DMS153 treated with DMSO at 0.1 percent for 48 hours (cell line): ENCODE measurements around the gene LRIG1.

Source experiments
- DNase-seq: peaks from one replicate; lab custom pipeline; 2025; ENCODE audit not compliant: unreplicated experiment; lab: John Stamatoyannopoulos, UW

LRIG1 gene

DNA sequence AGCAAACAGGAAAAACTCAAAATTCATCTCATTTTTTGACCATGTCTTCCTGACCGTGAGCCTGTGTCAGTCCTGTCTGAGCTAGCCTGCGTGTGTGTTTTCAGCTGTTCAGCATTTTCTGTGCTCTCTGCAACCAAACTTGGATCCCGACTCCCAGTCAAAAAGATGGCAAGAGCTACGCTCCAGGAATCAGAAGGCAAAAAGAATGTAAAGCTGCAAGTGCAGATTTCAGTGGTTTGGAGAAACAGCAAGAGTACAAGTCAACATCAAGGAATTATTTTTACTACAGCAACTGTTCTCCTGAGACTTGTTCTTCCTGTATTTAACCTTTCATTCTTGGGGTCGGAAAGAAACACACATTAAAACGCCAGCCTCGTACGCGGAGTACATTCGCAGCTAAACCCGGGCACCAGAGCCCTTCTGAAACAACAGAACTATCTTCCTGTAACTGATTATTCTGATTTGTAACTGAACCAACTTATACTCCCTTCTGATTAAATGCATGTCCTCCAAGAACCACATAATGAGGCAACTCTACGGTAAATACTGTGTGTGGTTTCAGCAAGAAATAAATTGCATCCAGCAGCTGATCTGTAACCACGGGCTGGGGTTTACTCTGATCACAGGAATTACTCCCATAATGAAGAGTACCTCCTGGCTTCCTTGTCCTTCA, 107.4 kb downstream of the LRIG1 start:
- DNase-seq: no peak

DNA sequence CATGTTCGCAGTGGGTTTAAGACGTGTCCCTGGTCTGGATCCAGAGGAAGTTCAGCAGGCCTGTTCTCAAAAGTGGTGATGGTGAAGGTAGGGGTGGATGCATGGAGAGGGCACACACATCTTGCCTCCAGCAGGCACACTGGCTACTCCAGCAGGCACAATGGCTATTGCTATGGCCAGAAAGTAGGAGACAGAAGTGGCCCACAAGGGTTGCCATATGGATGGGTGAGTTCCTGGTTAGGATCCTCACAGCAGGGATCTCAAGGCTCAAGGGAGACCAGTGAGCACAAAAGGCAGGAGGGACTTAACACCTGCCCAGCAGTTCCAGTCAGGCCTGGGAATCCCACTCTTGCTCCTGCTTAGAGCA, 107.9 kb downstream of the LRIG1 start:
- DNase-seq: no peak

DNA sequence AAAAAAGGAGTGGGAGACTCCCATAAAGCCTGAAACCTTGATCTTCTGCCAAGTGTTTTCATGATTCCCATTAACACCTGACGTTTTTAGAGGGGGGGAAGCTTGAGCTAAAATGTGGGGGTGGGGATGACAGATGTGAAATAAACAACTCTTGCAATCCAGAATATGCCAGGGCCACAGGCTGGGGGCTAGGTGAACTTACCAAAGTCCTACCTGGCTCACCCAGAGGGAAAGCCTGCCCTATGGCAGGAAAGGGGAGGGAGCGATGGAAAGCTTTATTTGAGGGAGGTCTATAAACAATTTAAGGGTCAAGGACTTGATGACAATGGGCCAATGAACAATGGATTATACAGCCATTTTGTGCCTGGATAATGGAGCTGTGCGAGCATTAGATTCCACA, 108.3 kb downstream of the LRIG1 start:
- no peak for DNase-seq

DNA sequence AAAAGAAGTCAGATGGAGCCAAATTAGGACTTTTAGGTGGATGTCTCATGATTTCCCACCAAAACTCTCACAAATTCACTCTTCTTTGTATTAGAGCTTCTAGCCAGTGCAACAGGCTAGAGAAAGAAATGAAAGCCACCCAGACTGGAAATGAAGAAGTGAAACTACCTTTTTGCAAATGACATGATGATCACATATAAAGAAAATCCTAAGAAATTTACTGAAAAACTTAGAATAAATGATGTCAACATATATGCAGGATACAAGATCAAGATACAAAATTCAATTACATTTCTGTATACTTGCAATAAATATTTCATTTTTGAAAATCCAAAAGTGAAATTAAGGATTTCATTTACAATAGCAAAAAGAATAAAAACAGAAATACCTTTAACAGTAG, 110.8 kb downstream of the LRIG1 start:
- DNase-seq: no peak

DNA sequence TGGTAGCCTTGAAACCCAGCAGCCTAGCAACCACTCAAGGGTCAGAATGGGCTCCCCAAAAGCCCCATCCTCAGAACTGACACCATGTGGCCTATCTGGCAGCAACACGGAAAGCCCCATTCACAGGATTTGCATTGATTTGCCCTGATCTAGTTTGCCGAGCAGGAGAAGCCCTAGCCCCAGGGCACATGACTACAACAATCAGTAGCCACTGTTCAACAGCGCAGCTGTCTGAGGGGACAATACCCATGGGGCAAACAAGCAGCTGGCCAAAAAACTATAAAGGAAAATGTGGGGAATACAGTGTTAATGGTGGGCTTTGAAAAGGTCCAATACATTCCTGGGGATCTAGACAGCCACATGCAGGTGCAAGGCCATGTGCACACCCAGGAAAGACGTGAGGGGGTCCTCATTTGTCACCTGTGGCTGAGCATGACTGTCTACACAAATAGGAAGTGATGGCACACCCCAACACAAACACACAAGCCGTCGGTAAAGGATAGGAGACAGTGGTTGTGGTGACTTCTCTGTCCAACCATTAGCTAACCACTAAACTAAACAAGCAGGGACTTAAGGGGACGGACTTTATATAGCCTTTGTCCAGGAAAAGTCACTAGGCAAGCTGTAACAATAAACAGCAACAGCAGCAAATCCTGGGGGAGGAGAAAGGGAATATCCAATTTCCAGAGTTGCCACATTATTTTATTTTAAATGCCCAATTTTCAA, 113.7 kb downstream of the LRIG1 start:
- no peak for DNase-seq

DNA sequence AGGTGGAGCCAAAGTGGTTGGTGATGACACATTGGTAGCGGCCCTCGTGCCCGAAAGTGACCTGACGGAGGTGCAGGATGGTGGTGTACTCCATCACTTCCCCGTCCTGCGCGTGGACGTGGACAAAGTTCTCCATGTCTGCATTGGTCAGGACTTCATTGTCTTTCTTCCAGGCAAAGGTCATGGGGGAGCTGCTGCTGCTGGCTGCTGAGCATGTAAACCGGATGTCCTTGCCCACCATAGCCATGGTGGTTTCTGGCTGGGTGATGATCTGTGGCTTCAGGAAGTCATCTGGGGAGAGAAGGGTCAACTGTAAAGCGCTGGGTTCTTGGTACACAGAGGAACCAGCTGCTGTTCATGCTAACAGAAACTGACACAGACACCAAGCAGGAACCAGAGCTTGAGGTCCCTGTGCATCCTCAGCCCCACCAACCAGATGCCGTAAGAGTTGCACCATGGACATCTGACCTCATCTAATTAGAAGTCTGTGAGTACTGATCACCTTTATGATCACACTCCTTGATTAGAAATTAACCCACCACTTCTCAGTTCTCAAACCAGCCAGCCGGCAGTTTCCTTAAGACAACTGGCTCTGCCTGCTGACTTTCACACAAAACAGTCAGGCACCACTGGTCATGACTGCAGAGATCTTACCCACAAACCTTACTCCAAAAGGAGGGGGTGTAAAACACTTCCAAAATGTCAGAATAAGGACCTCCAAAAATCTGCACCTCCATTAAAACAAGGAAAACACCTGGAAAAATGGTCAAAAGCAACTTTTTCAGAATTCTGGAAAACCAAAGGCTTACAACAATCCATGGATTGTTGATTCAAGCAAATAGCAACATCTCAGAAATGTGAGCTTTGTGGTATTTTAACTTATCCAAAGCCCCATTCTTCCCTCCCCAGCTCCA, 114.6 kb downstream of the LRIG1 start:
- no peak for DNase-seq

DNA sequence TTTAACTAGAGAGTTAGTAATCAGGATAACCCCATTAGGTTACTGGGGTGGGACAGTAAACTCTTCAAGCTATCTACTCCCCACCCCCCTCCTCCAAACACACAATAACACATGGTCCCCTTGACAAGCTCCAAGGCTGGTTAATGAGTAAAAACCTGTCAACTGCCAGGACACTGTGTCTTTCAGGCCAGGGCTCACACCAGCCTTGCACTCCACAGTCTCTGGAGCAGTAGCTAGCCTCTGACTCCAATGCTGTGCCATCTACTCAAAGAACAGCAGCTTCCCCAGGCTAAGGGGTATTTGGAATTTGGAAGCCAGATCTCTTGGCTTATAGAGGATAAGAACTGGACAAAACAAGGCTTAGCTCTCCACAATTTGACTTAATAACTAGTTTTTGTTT, 115.8 kb downstream of the LRIG1 start:
- DNase-seq: no peak

DNA sequence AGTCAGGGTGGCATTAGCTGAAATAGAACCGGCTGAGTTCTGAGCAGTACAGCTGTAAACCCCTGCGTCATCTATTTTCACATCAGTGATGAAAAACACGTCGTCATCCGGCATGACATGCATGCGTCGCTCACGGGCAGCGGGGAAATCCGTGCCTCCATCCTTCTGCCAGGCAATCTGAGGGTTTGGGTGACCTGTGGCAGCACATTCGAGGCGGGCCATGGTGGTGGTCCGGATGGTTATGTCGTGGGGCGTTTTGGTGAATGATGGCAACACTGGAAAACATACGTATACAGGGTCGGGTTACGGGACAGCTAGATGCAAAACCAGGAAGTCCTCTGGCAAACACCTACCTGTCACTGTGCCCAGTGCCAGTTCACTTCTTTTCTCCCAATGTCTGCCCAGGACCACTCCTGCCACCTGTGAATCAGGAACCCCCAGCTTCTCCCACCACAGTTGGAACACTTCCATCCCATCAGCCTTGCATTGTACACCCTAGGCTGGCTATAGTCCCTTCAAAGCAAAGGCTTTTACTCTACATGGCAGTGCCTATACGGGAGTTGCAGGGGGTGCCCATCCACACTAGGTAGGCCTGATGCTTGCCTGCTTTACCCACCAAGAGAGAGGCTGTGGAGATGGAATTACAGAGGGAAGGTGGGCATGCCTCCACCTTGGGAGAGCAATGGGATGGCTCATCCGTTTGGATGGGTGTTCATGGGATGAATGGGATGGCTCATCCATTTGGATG, 116.7 kb downstream of the LRIG1 start:
- no peak for DNase-seq

DNA sequence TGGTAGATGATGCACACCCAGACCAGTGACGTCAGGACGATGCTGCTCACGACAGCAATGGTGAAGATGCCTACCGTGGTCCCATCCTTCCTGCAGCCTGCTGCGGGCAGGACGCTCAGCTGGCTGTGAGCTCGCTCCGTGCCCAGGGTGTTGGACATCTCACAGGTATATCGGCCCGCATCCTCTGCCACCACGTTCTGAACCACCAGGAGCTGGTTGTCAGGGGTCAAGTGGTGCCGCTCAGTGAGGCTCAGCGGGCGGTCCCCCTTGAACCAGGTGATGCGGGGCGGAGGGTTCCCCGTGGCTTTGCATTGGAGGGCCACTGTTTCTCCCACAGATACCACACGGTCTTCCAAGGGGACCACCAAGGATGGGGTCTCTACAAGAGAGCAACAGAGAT, 117.8 kb downstream of the LRIG1 start:
- no peak for DNase-seq

DNA sequence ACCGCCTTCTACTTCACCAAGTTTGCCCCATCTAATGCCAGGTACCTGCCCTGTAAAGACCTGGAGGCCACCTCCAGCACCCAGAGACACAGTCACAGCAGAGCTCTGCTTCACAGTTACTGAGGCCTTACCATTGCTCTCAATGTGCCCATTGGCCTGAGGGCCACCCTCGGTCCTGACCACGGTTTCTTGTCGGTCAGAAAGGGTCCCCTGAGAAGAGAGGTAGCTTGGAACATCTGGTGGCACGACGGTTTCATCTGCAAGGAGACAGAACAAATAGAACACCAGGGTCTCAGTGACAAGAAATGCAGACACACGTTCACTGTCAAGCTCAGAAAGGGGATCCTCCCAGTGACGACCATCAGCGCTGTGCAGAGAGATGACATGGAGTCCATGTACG, 118.7 kb downstream of the LRIG1 start:
- DNase-seq: no peak

DNA sequence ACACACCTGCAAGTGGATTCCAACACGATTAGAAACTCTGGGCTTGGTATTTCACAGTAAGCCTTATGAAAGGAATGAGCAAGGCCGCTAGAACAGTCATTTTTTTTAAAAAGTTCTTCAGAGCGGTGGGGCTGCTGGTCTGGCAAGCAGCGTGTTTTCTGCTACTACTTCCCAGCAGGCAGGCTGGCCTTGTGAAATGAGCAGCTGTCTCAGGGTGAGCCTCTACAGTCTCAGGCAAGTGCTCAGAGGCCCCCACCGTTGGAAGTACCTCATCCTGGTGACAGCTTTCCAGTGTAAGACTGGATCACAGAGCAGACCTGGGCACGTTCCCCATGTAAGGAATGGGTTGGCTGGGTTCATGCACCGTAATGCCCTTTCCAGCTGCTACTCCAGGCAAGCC, 119.2 kb downstream of the LRIG1 start:
- DNase-seq: no peak

DNA sequence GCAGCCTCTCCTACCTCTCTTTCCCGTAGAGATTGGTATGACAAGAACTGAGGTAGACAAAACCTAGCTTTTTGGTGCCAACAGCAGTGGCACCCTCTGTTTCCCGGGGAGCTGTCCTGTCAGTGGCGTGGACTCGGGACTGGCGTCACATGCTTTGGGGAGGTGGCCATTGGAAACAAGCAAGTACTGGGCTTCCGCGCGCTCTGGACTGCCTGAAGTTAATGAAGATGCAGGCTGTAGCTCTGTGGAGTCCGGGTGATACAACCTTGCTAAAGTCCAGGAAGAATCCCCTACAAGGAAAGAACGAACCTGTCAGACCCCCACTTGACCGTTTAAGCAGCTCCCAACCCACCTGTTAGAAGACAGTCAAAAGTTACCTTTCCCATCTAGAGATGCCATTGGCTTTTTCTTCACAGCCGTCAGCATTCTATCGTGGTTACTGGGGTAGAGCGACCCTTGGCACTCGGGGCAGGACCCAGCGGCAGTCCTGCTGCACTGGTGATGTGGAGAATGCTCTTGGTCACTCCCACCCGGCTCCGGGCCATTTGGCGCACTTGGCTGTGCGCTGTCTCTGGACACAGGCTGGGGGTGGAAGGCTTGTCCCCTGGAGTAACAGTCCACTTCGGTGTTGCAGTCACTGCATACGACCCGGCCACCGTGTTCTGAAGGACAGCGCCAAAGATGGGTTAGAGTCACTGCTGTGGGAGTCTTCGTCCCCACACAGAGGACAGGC, 120.5 kb downstream of the LRIG1 start:
- DNase-seq: no peak

DNA sequence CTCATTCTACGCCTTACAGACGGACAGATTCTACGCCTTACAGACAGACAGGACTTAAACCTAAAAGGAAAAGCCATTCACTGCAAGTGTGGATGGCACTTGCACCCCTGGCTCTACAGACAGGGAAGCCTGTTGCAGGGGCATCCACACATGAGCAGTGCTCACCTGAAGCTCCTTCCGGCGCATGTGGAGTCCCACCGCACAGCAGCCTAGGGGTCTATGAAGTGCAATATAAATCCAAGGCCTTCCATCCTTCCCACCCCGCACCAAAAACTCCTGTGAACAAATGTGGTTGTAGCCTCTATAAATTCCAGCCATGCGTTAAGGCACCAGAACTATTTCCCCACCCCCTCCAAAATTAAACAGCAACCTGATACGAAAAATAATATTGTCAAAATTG, 121.3 kb downstream of the LRIG1 start:
- no peak for DNase-seq

DNA sequence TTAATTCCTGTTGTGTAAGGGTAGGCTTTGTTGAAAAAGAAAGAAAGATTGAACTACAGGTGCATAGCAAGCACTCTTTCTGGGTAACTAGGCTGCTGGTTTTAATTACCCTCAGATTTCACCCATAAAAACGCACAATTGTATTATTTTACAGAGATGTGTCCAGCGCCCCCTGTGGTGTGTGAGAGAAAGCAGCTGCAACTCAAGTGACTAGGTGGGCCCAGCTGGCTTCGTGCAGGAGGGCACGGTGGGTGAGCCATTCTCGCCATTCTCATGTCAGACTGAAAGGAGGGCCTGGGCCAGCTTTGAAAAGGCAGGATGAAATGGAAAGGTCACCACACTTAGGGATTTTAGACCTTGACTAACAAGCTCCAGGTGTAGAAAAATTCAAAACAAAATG, 122.6 kb downstream of the LRIG1 start:
- DNase-seq: no peak

DNA sequence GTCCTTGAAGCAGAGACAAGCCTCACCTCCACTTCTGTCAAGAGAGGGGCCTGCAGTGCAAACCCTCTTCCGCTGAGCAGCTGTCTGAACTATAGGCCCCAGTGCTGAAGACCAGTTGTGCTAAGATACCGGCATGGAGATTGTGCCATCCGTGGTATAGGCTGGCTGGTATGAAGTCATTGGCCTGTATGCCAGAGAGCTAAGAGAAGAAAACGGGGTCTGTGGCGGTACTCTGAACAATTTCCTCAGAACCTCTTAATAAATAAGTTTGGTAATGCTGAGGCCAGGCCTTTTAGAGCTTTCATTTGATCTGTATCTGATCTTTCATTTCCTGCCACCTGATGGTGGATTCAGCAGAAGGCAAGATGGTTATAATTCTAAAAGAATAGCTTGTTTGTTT, 123.0 kb downstream of the LRIG1 start:
- DNase-seq: no peak

DNA sequence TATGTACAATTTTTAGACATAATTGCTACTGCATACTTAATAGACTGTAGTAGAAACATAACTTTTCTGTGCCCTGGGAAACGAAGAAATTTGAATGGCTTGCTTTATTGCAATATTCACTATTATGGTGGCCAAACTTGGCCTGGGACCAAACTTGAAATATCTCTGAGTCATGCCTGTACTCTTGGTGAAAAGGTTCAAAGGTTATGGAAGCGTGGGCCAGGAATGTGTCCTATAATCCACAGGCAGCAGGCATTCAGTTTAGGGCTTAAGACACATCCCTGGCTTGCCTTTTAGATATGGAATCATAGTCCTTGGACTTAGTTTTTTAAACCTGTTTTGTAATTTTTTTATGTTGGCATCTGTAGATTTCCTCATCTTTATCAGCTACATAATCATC, 124.3 kb downstream of the LRIG1 start:
- no peak for DNase-seq

DNA sequence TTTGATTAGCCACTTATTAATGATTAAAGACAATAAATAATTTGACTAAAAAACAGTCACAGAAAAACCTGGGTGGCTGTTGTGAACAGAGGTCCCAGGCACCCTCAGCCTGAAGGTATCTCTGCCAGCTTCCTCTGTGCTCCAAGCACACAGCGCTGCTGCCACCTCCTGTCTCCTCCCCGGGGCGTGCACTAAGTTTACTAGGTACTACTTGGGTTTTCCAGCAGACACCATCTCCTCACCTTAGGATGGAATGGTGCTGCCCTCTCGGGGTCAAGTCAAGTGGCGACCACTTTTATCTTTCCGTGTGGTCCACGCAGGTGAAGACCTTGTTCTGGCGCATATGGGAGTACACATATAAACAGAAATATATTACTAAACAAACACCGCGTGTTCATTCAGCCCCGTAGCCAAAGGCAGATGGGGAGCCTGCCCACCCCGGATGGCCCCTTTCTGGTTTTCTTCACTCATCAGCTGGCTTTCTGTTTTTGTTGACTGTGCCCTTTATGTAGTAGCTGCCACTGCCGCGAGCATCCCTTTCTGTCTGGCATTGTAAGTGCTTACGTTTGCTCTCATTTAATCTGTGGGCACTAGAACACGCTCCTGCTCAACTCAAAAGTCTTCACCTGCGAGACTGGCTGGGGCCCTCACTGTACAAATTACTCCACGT, 128.0 kb downstream of the LRIG1 start:
- peak; percentile 24 for DNase-seq

DNA sequence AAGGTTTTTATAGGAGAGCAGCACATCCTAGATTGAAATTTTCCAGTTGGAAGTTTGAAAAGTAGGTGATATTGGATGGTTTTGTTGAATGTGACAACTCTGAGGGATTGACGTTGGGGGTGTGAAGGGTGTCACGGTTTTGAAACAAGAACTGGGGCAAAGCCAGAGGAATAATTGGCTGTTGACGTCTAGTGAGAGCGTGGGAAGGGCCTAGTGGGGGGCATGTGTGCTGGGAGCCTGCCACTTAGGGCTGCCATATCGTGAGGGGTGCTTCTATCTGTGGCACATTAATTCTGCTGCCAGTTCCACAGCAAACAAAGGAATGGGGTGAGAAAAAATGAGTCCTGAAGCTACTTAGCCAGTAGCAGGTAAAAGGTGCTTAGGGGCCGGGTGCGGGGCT, 129.4 kb downstream of the LRIG1 start:
- DNase-seq: no peak

DNA sequence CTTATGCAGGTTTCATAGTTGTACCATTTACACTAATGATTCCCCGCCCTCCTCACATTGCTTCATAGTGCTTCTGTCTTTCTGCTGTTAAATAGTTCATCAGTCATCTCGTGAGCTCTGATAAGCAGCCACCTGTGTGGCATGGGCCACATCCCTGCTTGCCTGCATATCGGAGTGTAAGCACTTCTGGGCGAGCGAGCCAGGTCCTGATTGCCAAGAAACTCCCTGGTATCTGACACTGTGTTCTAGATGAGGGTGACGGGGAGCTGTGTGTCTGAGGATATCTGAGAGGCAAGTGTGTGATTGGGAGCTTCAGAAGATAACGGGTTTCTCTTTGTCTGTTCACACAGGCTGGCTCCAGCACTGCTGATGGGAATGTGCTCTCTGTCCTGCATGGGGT, 130.6 kb downstream of the LRIG1 start:
- DNase-seq: no peak

DNA sequence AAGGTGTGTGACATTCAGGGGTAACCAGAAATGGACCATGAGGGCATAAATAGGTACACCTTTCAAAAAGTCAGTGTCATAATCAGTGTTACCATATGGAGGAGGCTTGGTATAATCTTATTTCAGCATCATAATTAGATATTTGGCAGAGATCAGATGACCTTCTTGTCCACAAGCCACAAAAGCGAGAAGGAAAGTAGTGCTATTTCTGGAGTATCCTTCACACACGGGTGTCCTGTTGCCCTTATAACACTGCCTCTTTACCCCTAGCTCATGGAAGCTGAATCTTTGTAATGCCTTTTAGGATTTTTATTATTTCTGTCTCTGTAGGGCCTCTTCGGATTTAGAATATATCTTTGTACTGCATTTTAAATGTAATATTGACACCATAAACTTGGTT, 132.8 kb downstream of the LRIG1 start:
- no peak for DNase-seq
